ENCODE measurements around the gene HABP2.

- TF ChIP-seq CTCF (IDR thresholded peaks at IDR 0.05) (no peak), POLR2A (IDR thresholded peaks at IDR 0.05) (no peak)
Measured at GRCh38 chr10:113555751-113556150, 2.9 kb downstream of the HABP2 start.
